Left ventricle myocardium superior (tissue), 1 donor: ENCODE measurements around the gene MAST4. TPM values are rescaled to one million over a fixed set of nuclear protein-coding genes. Genes with fewer than 3 reads are reported as not detected.

Source experiments
- ATAC-seq: fragments of 200-7000 bp; cut with Tn5 transposase; one replicate; pipeline ENCODE4 v1.9.1; 2020; ENCODE audit warnings: mild to moderate bottlenecking, moderate library complexity
- DNase-seq: peaks from one replicate; pipeline ENCODE4 v3.0.0-alpha.2; 2020
- intact Hi-C: fragments of 100-400 bp; cut with micrococcal nuclease; formaldehyde crosslinking; loops from one replicate; pipeline ENCODE4 v1.11.0; 2022
- total RNA-seq: library from RNA; stranded (reverse); fragmentation: NEBNext Ultra II Directional; extraction: Animal tissue kit (Norgen Biotek cat#: 25700); gene quantifications from one replicate; pipeline ENCODE4 v1.2.1, GENCODE V29; 2021
- donor health status: DM: no; HTN: yes; CAD: no; lungs with severe emphysema.

Gene MAST4
- total RNA-seq, 1 donor from 2014 or later, result 51.5 TPM

- intact Hi-C loops, result no loop called here
- ATAC-seq, result peak; percentile 60
- peak; percentile 76 for DNase-seq
Measured at GRCh38 chr5:66597183-66597757, 1.1 kb downstream of the MAST4 start.

DNA sequence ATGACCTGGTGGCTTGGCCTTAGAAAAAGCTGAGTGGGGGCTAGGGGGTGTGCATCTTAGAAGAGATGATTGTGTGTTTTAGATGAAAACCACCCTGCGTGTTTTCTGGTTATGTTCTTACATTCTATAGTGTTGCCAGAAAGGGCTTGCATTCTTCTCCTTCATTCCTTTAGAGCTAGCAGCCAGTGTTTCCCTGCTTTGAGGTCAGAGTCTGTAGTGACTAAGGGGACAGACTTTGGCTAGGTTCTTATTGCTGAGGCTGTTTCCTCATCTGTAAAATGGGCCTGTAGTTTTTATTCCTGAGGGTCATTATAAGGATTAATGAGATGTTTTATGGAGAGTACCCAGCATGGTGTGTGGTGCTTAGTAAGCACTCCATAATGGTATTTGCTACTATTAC is 6.4 kb downstream of the MAST4 start:
- ATAC-seq, result no peak
- intact Hi-C loops, result no loop called here
- no peak for DNase-seq

DNA sequence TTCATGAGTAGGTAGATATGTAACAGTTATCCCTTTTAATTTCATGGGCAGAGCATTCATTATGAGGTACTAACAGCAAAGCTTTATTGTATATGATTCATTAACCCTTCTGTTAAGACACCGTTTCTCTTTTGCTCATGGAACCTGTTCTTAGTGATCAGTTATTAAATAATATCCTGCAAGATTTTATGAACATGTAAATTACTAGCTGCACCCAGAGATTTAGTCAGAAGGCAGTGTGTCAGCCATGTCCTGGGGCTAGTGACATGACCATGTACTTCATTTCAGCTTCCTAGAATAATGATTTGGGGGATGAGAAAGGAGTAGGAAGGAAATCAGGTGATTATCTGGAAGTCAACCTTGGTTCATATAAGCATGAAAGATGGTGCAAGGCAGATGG is 7.0 kb downstream of the MAST4 start:
- no peak for ATAC-seq
- intact Hi-C loops, result no loop called here
- no peak for DNase-seq

DNA sequence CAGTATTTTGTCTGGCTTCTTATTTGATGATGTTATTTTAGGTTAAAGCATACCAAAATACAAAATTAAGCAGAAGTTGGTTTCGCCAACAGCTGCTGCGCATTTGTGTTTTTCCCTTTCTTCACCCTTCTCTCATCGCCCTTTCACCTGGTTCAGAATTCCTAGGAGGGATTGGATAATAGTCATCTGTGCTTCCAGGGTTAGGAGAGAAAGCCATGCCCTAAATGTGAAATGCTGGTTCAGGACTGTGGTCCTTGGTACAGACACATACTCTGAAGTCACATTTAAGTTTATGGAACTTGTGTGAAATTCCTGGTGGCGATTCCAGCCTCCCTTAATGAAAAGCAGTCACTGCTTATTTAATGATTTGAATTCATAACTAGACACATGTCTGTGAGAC is 7.7 kb downstream of the MAST4 start:
- intact Hi-C loops, result no loop called here
- DNase-seq (no peak), ATAC-seq (no peak)

DNA sequence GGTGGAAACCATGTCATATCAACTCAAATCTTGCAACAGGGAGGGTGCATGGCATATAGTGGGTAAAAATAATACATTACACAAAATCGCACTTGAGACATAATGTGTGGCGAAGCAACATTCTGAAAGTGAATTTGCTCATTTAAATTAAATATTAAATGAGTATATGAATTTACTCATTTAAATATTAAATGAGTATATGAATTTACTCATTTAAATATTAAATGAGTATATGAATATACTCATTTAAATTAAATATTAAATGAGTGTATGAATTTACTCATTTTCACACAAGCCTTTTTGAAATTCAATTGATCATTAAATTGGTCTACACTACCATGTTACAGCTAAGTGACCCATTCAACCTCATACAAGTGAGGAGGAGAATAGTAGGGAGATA is 10.5 kb downstream of the MAST4 start:
- intact Hi-C loops, result no loop called here
- ATAC-seq (no peak), DNase-seq (no peak)

- intact Hi-C loops, result no loop called here
- ATAC-seq, result no peak
Measured at GRCh38 chr5:66608501-66608900, 12.3 kb downstream of the MAST4 start.

GRCh38 chr5:66609615-66610014 is 13.4 kb downstream of the MAST4 start:
- no peak for ATAC-seq
- no peak for DNase-seq
- intact Hi-C loops, result no loop called here

More at GRCh38 chr5:66608501-66608900, 12.3 kb downstream of the MAST4 start:
- DNase-seq, result no peak

DNA sequence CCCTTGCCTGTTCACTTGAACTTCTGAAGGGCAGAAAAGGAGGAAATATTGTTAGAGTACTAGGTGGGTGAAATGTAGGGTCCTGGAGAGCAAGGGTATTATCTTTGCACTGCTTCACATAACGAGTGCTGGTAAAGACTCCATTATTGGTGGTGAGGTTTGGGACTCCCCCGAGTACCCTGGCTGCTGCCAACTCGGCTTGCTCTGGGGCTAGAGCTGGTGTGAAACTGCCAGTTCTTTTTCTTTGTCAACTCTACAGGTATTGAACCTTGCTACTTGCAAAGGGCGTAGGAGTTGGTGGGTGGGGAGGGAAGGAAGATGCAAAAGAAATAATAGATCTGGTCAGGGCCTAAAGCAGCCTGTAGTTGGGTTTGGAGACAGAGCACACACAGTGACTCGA is 16.0 kb downstream of the MAST4 start:
- ATAC-seq, result peak; percentile 19
- intact Hi-C loops, result no loop called here
- DNase-seq, result no peak

DNA sequence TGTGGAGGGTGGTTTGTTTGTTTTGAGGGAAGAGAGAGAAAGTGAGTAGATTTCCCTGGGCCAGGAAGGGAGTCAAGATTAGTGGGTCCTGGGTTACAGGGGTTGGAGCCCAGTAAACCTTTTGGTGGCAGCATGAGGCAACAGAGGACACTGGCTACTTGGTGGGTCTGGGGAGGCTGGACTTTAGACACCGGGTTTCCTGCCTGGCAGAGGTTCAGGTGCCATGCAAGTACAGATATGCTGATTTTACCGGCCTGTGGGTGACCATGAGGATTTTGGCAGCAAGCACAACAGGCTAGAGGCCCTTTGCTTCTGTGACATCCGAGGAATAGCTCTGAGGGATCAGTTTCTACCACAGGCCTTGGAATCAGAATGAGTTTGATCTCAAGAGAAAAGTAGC is 18.9 kb downstream of the MAST4 start:
- DNase-seq (no peak), ATAC-seq (no peak)
- intact Hi-C loops, result no loop called here

DNA sequence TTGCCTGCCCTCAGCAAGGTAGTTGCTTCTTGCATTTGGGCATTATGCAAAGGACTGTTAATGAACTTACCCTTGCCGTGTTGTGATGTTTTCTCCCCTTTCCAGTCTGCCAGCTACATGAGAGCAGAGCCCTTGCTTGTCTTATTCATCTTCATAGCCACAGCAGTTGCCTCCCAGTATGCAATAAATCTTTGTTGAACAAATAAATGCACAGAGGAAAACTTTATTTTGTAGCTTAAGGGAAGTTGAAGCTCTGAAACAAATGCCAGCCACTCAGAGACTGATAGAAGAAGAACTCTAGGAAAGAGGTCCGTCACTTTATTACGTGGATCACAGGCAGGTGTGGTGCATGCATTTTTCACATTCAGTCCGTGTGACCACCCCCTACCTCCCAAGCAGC is 19.7 kb downstream of the MAST4 start:
- intact Hi-C loops, result no loop called here
- ATAC-seq (no peak), DNase-seq (no peak)

DNA sequence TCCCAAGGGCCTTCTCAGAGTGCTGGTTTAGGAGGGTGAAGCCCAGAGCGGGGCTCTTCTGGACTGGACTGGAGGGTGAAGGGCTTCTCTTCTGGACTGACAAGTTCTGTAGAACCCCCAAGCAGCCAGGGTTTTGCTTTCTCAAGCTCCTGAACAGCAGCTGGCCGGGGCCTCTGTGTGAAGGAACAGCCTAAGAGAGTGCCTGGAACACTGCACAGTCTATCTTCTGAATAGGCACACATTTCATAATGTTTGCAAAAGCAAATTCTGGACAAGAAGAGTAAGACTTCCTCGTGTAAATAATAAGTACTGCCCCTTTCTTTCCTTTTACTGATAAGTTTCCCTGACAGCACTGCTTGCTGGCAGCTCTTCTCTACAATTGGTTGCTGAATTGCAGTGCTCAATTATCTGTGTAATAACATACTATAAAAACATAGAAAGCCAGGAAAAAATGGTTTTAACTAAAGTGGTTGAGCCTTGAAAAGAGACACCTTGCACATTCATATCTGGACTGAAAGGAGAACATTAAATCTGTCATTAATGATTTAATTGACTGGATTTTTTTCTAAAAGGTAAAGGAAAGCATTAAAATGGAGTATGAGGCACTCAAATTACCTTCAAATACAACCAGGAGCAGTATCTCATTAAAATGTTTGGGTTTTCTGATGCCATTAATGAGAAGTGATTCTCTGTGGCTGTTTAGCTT is 20.5 kb downstream of the MAST4 start:
- peak; percentile 43 for DNase-seq
- intact Hi-C loops, result no loop called here

DNA sequence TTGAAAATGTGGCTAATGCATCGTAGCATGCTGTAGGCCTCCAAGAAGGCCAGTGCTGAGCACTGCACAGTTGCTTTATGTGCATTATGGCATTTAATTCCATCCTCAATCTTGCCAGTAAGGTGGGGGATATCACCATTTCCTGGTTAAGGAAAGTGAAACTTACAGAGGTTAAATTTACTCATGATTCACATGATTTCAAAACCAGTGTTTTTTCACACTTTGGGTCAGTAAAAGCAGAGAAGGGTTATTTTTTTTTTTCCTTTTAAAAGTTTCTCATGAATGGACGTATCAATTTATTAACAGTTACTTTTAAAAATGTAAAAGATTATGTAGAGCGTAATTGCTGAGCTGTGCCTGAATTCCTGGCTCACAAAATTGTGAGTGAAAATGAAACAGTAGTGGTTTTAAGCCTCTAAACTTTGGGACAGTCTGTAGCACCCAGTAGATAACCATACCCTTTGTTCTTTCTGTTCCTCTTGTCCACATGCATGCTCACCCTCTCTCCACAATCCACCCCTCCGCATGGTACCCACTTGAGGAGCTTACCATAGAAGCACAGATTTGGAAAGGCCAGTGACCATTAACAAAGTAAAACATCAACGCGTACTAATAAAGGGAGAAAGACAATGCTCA is 21.2 kb downstream of the MAST4 start:
- DNase-seq, result no peak
- ATAC-seq, result peak; percentile 59
- intact Hi-C loops, result no loop called here

More for the DNA sequence above, 20.5 kb downstream of the MAST4 start:
- ATAC-seq, result peak; percentile 59

DNA sequence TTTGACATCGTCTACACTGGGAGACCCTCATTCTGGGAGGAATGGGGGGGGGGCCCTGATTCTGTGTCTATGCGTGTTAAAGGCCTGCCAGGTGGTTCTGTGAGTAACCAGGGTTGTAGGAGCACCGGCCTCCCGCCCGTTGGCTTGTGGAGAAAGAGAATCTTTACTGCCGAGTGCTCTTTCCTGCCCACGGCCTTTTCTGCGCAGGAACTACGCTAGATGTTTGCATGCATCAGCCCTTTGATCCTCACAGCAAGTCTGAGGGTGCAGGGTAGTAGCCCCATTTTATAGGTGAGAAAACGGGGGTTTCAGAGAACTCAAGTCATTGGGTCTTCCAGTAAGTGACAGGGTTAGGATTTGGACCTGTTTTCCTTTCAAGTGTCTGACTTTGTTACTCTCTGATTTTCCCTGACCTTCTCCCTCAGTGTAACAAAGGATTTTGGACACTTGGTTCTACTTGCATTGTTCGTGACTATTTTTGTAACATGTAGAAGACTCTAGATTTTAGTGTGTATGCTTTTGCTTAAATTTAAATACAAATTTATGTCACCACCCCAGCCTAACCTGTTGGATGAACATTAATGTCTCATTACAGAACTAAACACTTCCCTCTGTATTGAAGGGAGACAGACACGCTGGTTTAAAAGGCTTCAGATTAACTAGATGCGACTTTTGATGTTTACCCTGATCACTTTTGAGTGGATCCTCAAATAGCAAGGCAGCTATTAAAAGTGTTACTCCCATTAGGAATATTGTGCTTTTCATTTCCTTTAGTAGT is 22.0 kb downstream of the MAST4 start:
- DNase-seq (no peak), ATAC-seq (no peak)
- intact Hi-C loops, result no loop called here

DNA sequence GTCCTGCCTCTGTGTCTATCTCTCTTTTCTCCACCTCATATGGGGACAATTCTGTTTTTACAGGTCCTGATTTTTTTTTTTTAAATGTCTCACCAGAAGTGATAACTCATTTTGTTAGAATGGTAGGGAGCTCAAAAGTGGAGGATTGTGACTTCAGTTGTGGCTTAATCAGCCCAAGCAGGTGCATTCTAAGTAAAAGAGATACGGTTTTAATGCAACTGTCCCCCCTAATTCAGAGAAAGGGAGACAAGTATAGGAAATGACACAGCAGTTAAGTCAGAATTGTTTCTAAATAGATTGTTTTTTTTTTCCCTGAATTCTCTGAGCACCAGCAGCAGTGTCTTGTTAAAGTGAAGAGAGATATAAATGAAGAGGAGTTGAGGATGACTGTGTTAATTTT is 24.5 kb downstream of the MAST4 start:
- intact Hi-C loops, result no loop called here
- ATAC-seq (no peak), DNase-seq (no peak)

DNA sequence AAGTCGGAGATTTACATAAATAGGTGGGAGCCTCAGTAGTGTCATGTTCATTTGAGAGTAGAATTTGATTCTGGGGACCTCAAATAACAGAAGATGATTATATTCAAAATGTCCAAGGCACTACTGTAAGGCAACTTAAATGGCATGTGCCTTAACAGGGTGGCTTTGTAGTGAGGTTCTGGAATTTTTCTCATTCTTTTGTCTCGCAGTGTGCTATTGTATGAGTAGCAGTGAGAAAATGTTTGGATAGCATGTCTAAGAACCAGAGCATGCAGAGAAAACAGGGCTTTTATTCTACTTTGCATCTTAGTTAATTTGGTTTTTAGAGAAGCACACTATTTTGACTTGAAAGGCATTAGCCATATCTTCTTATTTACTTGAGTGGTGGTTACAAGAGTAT is 25.0 kb downstream of the MAST4 start:
- DNase-seq (no peak), ATAC-seq (no peak)
- intact Hi-C loops, result no loop called here

GRCh38 chr5:66621736-66622135 is 25.5 kb downstream of the MAST4 start:
- DNase-seq, result no peak
- intact Hi-C loops, result no loop called here
- ATAC-seq, result no peak

DNA sequence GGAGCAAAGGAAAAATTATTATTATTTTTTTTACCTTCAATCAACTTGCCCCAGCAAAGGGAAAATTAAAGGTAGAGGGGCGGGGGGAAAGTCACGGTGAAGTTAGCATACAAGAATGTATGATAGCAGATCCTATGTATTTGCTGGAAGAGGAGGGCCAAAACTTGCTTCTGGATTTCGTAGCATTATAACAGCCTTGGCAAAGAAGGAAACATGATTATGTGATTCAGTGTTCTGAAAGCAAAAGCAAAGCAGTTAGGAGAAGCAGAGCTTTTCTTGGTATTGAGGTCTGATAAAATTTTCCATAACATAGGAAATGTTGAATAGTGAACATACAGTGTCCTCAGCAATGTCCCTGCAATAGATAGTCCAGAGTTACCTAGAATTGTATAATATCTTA is 32.4 kb downstream of the MAST4 start:
- intact Hi-C loops, result no loop called here
- no peak for ATAC-seq
- DNase-seq, result no peak

GRCh38 chr5:66629446-66629845 is 33.3 kb downstream of the MAST4 start:
- no peak for DNase-seq
- ATAC-seq, result no peak
- intact Hi-C loops, result no loop called here

- no peak for DNase-seq
- intact Hi-C loops, result no loop called here
- no peak for ATAC-seq
Measured at GRCh38 chr5:66633754-66634153, 37.6 kb downstream of the MAST4 start.

DNA sequence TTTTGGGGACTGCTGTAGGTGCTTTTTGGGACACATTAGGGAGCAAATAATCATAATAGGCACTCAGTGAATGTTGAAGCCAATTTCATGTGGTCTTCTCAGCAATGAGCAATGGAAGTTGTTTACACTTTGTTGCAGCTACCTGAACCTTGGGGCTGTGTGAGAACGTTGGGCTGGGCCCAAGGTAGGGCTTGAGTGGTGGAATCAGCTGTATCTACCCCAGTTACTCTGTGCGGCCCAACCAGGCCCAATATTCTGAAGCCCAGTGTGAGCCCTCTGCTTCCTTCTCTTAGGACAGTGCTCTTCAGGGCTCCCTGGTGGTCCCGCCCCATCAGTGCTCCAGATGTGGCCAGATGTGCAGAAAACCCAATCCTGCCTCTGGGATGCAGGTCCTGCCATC is 38.4 kb downstream of the MAST4 start:
- intact Hi-C loops, result no loop called here
- ATAC-seq (no peak), DNase-seq (no peak)
